H1 (cell line): ENCODE data around the gene PES1.

Experiments used
- EZH2 ChIP-seq: fragments of 200-600 bp; sonication (generic); IDR thresholded peaks from 2 replicates; pipeline ENCODE4 v1.7.1; 2012; ENCODE audit warnings: low read depth, mild to moderate bottlenecking, moderate library complexity, low read length, inconsistent platforms; ENCODE audit not compliant: severe bottlenecking
- JUN ChIP-seq: IDR thresholded peaks from 2 replicates; pipeline ENCODE4 v1.6.1; 2011; ENCODE audit warnings: low read depth, mild to moderate bottlenecking, improper control_type of control experiment, low read length
- JUND ChIP-seq: IDR thresholded peaks from 2 replicates; pipeline ENCODE4 v1.6.1; 2011; ENCODE audit warnings: mild to moderate bottlenecking, improper control_type of control experiment, low read length
- MAFK ChIP-seq: IDR thresholded peaks from 2 replicates; pipeline ENCODE4 v1.6.1; 2012; ENCODE audit warnings: low read depth, mild to moderate bottlenecking, improper control_type of control experiment, low read length
- POLR2A ChIP-seq, 2 experiments: IDR thresholded peaks; 1 replicate in 1 of 2; 2 replicates in 1 of 2; pipeline ENCODE4 v1.6.1; 2011; ENCODE audit warnings: low read depth in 2 of 2, low read length in 2 of 2, mild to moderate bottlenecking in 2 of 2; ENCODE audit errors: control extremely low read depth in 1 of 2
- POLR2AphosphoS5 ChIP-seq: IDR thresholded peaks from 2 replicates; pipeline ENCODE4 v1.6.1; 2011; ENCODE audit warnings: low read depth, low read length
- RXRA ChIP-seq: IDR thresholded peaks from 2 replicates; pipeline ENCODE4 v1.6.1; 2011; ENCODE audit warnings: low read depth, mild to moderate bottlenecking, low read length, moderate library complexity; ENCODE audit not compliant: insufficient read depth
- TEAD4 ChIP-seq: IDR thresholded peaks from 2 replicates; pipeline ENCODE4 v1.6.1; 2012; ENCODE audit warnings: low read depth, low read length, inconsistent platforms, mixed read lengths
- TF ChIP-seq, protein P1 (sequence below), 3 experiments: IDR thresholded peaks; 1 replicate in 2 of 3; 2 replicates in 1 of 3; pipeline versions ENCODE4 v1.5.1 to v1.6.1; 2011; ENCODE audit warnings: low read length in 3 of 3, mild to moderate bottlenecking in 3 of 3, inconsistent platforms in 2 of 3, low read depth in 1 of 3, moderate library complexity in 1 of 3; ENCODE audit not compliant: insufficient read depth in 1 of 3; ENCODE audit errors: control extremely low read depth in 1 of 3
- TF ChIP-seq, protein P2 (sequence below): IDR thresholded peaks from 2 replicates; pipeline ENCODE4 v1.6.1; 2011; ENCODE audit warnings: low read depth, mild to moderate bottlenecking, low read length; ENCODE audit not compliant: insufficient read depth

DNA sequence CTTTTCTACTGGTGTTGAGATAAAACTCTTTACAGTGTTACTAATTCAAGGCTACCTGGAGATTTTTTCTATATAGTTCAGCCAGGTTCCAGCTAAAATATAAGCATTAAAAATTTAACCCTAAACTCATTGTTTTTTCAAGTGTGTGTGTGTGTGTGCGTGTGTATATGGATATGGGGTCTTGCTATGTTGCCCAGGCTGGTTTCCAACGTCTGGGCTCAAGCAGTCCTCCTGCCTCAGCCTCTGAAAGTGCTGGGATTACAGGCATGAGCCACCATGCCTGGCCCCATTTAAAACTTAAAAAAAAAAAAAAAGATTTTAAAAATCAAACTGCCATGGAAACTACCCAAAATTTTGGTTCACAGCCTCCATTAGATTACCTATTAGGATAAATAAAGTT lies 4.5 kb upstream of the PES1 start:
- TF ChIP-seq, protein P1, sequence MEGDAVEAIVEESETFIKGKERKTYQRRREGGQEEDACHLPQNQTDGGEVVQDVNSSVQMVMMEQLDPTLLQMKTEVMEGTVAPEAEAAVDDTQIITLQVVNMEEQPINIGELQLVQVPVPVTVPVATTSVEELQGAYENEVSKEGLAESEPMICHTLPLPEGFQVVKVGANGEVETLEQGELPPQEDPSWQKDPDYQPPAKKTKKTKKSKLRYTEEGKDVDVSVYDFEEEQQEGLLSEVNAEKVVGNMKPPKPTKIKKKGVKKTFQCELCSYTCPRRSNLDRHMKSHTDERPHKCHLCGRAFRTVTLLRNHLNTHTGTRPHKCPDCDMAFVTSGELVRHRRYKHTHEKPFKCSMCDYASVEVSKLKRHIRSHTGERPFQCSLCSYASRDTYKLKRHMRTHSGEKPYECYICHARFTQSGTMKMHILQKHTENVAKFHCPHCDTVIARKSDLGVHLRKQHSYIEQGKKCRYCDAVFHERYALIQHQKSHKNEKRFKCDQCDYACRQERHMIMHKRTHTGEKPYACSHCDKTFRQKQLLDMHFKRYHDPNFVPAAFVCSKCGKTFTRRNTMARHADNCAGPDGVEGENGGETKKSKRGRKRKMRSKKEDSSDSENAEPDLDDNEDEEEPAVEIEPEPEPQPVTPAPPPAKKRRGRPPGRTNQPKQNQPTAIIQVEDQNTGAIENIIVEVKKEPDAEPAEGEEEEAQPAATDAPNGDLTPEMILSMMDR (IDR thresholded peaks at IDR 0.05; ENCODE audit: control extremely low read depth in 1 of 3, insufficient read depth in 1 of 3, low read depth in 1 of 3, low read length in 3 of 3), result no peak
- TF ChIP-seq MAFK (no peak), JUND (no peak), RXRA (no peak), POLR2A (IDR thresholded peaks at IDR 0.05; ENCODE audit: control extremely low read depth in 1 of 2, low read depth in 2 of 2, low read length in 2 of 2) (no peak), EZH2 (no peak), JUN (no peak), TEAD4 (no peak), POLR2AphosphoS5 (no peak)
- TF ChIP-seq, protein P2, sequence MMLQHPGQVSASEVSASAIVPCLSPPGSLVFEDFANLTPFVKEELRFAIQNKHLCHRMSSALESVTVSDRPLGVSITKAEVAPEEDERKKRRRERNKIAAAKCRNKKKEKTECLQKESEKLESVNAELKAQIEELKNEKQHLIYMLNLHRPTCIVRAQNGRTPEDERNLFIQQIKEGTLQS, result no peak
